Occipital lobe (tissue), 2 donors: ENCODE data around the gene MTCH1. TPM values are rescaled to one million over a fixed set of nuclear protein-coding genes. Genes with fewer than 3 reads are reported as not detected.
"Not testable (repeated sequence)": the region's sequence is repeated elsewhere in the genome, so short reads cannot be mapped to it uniquely, and the experiment has no call there.

Experiments
- DNase-seq: peaks from one replicate; lab custom pipeline; 2025; lab: John Stamatoyannopoulos, UW
- total RNA-seq: library from RNA; depleted of rRNA; stranded (reverse); fragments of >200 nt; gene quantifications from one replicate; pipeline ENCODE4 v1.2.3, GENCODE V29; 2014

MTCH1 gene
- total RNA-seq, 1 donor from 2014 or later = 133 TPM

- DNase-seq = no peak
Observed at GRCh38 chr6:36954262-36954931, 31.6 kb downstream of the MTCH1 start, which contains the start of gene PI16. Gene PI16, plus strand, starts transcription at chr6:36954738. Its CDS starts 23 bp downstream, at chr6:36954761.

GRCh38 chr6:36953931-36954261 lies 32.1 kb downstream of the MTCH1 start:
- no peak for DNase-seq

GRCh38 chr6:36949636-36950035 lies 36.4 kb downstream of the MTCH1 start:
- no peak for DNase-seq

- not testable (repeated sequence) for DNase-seq
Observed at GRCh38 chr6:36949076-36949475, 36.9 kb downstream of the MTCH1 start.

- peak; percentile 73 for DNase-seq
Observed at GRCh38 chr6:36947570-36948351, 38.2 kb downstream of the MTCH1 start.

GRCh38 chr6:36946526-36946925 lies 39.5 kb downstream of the MTCH1 start:
- DNase-seq = no peak

GRCh38 chr6:36945301-36945700 lies 40.7 kb downstream of the MTCH1 start:
- DNase-seq = no peak

GRCh38 chr6:36944650-36945049 lies 41.3 kb downstream of the MTCH1 start:
- DNase-seq = no peak

- not testable (repeated sequence) for DNase-seq
Observed at GRCh38 chr6:36942329-36942728, 43.7 kb downstream of the MTCH1 start.

GRCh38 chr6:36941561-36941960 lies 44.4 kb downstream of the MTCH1 start:
- not testable (repeated sequence) for DNase-seq

GRCh38 chr6:36940027-36940426 lies 46.0 kb downstream of the MTCH1 start:
- no peak for DNase-seq

GRCh38 chr6:36939005-36939404 lies 47.0 kb downstream of the MTCH1 start:
- not testable (repeated sequence) for DNase-seq

GRCh38 chr6:36938536-36938935 lies 47.5 kb downstream of the MTCH1 start:
- no peak for DNase-seq

- no peak for DNase-seq
Observed at GRCh38 chr6:36937896-36938295, 48.1 kb downstream of the MTCH1 start.

GRCh38 chr6:36936824-36937223 lies 49.2 kb downstream of the MTCH1 start:
- DNase-seq = no peak

GRCh38 chr6:36934901-36935300 lies 51.1 kb downstream of the MTCH1 start:
- no peak for DNase-seq

- no peak for DNase-seq
Observed at GRCh38 chr6:36933519-36933918, 52.5 kb downstream of the MTCH1 start.

GRCh38 chr6:36933102-36933501 lies 52.9 kb downstream of the MTCH1 start:
- DNase-seq = no peak

GRCh38 chr6:36930483-36930882 lies 55.5 kb downstream of the MTCH1 start:
- no peak for DNase-seq

GRCh38 chr6:36929607-36930006 lies 56.4 kb downstream of the MTCH1 start:
- DNase-seq = no peak

GRCh38 chr6:36929152-36929551 lies 56.8 kb downstream of the MTCH1 start:
- no peak for DNase-seq

GRCh38 chr6:36928547-36928918 lies 57.5 kb downstream of the MTCH1 start:
- no peak for DNase-seq
